ENCODE data around the gene VEZT.

DNA sequence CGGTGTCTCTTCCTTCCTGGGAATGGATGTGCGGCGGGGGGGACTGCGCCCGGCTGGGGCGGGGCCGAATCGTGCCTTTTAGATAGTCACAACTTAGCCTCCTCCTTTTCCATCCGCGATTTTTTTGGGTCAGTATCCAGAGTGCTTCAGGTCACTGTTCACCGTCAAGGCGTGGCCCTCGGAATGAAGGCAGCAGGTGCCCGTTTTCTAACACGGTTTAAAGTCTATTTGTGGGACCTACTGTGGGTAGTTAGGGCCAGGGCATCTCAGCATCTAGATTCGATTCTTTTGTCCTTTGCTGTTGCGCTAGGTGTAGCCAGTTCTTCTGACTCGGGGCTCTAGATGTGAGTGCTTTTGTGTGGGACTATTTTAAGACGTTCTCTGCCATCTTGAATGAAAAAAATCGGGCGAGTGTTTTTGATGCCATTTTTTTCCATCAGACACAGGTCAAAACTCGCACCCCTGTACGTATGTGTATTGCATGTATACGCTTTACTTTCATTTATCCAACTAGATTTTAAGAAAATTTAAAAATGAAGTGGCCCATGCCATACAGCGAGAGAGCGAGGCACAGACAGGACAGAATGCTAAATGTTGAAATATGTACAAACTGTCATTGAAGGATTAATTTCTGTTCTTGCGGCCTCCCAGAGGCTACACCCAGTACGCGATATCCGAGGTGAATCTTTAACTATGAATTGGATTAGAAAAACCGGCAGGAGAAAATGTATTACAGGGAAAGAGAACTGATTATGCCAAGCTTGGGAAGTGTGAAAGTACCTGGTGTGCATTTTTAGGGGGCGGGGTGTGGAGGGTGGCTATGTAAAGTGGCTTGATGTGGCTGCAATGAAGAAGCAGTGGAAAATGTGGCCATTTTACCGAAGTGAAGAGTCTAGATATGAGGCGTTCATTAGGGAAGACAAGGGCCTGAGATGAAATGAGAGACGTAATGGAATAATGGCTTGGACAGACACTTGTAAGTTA, 835 bp downstream of the VEZT start:
- peak; percentile 1 for TF ChIP-seq TAF1 (conservative IDR thresholded peaks at IDR 0.05)
- no peak for TF ChIP-seq EGR1 (IDR thresholded peaks at IDR 0.05; ENCODE audit: low read depth in 2 of 2)
- TF ChIP-seq, protein P1, sequence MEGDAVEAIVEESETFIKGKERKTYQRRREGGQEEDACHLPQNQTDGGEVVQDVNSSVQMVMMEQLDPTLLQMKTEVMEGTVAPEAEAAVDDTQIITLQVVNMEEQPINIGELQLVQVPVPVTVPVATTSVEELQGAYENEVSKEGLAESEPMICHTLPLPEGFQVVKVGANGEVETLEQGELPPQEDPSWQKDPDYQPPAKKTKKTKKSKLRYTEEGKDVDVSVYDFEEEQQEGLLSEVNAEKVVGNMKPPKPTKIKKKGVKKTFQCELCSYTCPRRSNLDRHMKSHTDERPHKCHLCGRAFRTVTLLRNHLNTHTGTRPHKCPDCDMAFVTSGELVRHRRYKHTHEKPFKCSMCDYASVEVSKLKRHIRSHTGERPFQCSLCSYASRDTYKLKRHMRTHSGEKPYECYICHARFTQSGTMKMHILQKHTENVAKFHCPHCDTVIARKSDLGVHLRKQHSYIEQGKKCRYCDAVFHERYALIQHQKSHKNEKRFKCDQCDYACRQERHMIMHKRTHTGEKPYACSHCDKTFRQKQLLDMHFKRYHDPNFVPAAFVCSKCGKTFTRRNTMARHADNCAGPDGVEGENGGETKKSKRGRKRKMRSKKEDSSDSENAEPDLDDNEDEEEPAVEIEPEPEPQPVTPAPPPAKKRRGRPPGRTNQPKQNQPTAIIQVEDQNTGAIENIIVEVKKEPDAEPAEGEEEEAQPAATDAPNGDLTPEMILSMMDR (IDR thresholded peaks at IDR 0.05; ENCODE audit: low read depth, low read length, missing input control), result no peak
- no peak for TF ChIP-seq YY1 (IDR thresholded peaks at IDR 0.05)
- no peak for TF ChIP-seq HNF4A (conservative IDR thresholded peaks at IDR 0.05)
- peak in 1 of 2 donors; percentile 6 for TF ChIP-seq RAD21 (IDR thresholded peaks at IDR 0.05)
- TF ChIP-seq GABPA (IDR thresholded peaks at IDR 0.05 in 1 of 2, conservative IDR thresholded peaks at IDR 0.05 in 1 of 2), result no peak

Data from liver (tissue), 3 donors.